GM19324 (cell line): ENCODE data around the gene FBXL14.
A peak's percentile ranks its signal among the peaks of the same experiment; 100 is the strongest.
"Not testable (repeated sequence)": the region's sequence is repeated elsewhere in the genome, so short reads cannot be mapped to it uniquely, and the experiment has no call there.

Experiments
- ATAC-seq: cut with Tn5 transposase; IDR thresholded peaks from one replicate; pipeline ENCODE4 v1.9.1; 2021; ENCODE audit warnings: mild to moderate bottlenecking, moderate library complexity; ENCODE audit not compliant: unreplicated experiment, low FRiP score

Gene FBXL14

GRCh38 chr12:1575408-1576401, 18.7 kb downstream of the FBXL14 start:
- ATAC-seq, result no peak

GRCh38 chr12:1574865-1575259, 19.5 kb downstream of the FBXL14 start:
- no peak for ATAC-seq

- no peak for ATAC-seq
Measured at GRCh38 chr12:1573960-1574864, 20.2 kb downstream of the FBXL14 start.

- no peak for ATAC-seq
Measured at GRCh38 chr12:1572731-1573130, 21.6 kb downstream of the FBXL14 start.

DNA sequence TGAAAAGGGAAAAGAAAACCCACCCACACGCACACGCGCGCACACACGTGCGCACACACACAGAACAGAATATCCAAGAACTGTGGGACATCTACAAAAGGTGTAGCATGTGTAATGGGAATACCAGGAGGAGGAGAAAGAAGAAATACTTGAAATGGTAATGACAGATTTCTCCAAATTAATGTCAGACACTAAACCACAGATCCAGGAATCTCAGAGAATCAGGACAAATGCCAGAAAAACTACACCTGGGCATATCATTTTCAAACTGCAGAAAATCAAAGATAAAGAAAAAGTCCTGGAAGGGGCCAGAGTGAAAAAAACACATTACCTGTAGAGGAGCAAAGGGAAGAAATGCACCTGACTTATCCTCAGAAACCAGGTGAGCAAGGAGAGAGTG, 26.5 kb downstream of the FBXL14 start:
- ATAC-seq, result no peak

DNA sequence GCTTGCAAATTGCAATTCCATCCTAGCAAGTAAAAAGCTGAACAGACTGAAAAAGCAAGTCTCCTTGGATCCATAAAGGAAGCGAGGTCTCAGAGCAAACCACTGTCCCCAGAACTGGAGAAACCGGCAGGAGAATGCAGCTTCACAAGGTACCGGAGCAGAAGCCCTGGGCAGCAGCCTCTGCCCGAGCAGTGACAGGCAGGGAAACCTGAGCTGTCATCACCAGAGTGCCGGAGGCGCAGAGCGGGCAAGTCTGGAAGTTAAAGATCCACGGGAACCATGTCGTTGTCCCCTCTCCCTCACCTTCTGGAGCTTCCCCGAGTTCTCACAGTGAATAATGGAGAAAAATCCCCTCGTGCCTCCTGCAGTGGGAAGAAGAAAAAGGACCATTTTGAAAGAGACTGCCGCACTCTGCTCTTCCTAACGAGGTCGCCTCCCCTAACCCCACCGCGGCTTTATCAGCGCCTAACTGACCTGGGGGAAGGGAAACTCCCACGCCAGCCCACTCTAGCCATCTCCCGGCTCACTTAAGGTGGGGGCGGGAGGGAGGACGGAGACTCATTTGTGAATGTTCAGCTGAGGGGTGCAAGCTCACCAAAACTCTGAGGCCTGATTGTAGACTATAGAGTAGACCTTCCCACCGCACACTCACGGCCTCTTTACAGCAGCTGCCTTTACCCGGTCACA, 27.8 kb downstream of the FBXL14 start:
- no peak for ATAC-seq

- no peak for ATAC-seq
Measured at GRCh38 chr12:1565172-1565571, 29.2 kb downstream of the FBXL14 start.

- ATAC-seq, result no peak
Measured at GRCh38 chr12:1564067-1564466, 30.3 kb downstream of the FBXL14 start.

GRCh38 chr12:1562813-1563407, 31.5 kb downstream of the FBXL14 start:
- ATAC-seq, result no peak

DNA sequence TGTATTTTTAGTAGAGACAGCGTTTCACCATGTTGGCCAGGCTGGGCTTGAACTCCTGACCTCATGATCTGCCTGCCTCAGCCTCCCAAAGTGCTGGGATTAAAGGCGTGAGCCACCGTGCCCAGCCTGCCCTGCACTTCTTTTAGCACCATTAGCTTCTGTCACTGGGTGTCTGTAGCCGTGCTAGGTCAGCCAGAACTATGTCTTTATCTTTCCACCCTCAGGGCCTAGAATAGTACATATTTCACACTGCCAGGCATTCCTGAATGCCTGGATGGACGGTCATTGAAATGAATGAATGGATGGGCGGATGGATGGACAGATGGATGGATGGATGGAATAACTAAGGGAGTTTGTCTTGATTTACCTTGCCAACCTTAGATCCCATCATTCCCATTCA, 33.7 kb downstream of the FBXL14 start:
- no peak for ATAC-seq

- no peak for ATAC-seq
Measured at GRCh38 chr12:1559676-1560091, 34.7 kb downstream of the FBXL14 start.

DNA sequence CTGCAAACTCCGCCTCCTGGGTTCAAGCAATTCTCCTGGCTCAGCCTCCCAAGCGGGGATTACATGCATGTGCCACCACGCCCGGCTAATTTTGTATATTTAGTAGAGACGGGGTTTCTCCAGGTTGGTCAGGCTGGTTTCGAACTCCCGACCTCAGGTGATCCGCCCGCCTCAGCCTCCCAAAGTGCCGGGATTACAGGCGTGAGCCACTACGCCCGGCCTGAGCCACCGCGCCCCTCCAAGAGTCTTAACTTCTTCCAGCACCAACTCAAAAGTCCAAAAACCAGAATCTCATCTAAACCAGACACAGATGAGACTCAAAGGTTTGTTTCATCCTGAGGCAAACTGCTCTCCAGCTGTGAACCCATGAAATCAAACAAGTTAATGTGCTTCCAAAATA, 36.3 kb downstream of the FBXL14 start:
- ATAC-seq, result not testable (repeated sequence)

- ATAC-seq, result peak; percentile 96
Measured at GRCh38 chr12:1553987-1554982, 40.1 kb downstream of the FBXL14 start.

DNA sequence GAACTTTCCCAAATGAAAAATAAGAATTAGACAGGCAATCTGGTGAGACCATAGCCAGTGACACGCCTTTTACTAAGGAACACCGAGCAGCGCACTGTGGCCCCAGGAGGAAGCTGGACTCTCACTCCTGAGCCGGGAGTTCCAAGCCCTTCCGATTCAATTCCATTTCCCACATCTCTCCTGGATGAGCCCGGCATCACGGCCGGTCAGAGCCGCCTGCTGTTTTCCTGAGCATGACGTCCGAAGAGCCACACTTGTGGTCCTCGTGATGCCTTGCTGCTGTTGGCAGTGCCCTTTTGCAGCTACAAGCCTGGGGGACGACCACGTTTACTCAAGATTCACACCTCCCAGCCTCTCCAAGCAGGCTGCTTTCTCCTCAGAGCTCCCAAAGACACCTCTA, 40.8 kb downstream of the FBXL14 start:
- no peak for ATAC-seq

GRCh38 chr12:1552911-1553491, 41.4 kb downstream of the FBXL14 start:
- ATAC-seq, result no peak

GRCh38 chr12:1552171-1552570, 42.2 kb downstream of the FBXL14 start:
- ATAC-seq, result no peak

- no peak for ATAC-seq
Measured at GRCh38 chr12:1551496-1551895, 42.9 kb downstream of the FBXL14 start.

DNA sequence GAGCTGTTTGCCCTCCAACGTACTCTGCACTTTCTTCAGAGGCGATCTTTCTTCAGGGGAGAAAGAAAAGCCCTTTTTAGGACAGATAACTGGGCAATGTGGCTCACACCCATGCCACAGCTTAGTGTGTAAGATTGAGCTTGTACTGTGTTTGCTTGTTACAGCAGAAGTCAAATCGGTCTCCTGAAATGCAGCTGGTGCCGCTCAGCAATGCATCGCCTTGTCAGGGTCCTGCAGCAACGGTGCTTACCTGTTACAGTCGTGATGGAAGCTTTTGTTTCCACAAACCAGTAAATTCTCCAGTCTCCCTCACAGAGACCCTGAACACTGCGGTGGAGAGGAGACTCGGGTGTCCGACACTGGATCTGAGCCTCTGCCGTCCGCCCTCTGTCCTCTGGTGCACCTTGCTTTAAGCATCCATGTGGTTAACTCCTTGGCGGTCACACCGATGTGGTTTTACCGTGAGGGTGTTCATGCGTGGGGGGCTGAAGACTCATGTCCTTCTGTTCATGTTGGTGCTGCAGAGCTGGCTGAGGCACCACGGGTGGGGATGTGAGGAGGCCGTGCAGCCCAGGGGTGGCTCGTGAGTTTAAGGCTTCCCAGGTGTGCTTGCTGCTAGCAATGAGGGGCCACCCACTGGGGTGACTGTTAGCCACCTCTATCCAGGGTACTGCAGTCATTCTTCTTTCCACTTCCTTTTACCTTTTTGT, 47.3 kb downstream of the FBXL14 start:
- ATAC-seq, result no peak
